B cell (primary cell): ENCODE results near the gene PTPRQ. TPM values are rescaled to one million over a fixed set of nuclear protein-coding genes. Genes with fewer than 3 reads are reported as not detected.

ENCODE experiments used
- ATAC-seq: fragments of 200-7000 bp; cut with Tn5 transposase; one replicate; pipeline ENCODE4 v1.10.0; 2021; ENCODE audit warnings: low read depth, mild to moderate bottlenecking, moderate number of reproducible peaks, moderate library complexity
- CTCF ChIA-PET: fragments of 350-600 bp; sonication (Branson Sonifier 250); formaldehyde crosslinking; loops from one replicate; lab custom pipeline; 2021; ENCODE audit warnings: antibody characterized with exemption, inconsistent platforms; lab: Charles Lee
- POLR2A ChIA-PET: fragments of 350-600 bp; sonication (Branson Sonifier 250); formaldehyde crosslinking; loops from one replicate; lab custom pipeline; 2021; ENCODE audit warnings: antibody characterized with exemption; lab: Charles Lee
- DNase-seq: peaks from one replicate; pipeline ENCODE4 v3.0.0; 2013
- H2AFZ ChIP-seq: 2 replicates; pipeline ENCODE4 v1.6.1; 2012; ENCODE audit warnings: mild to moderate bottlenecking, low read depth, low read length; ENCODE audit not compliant: insufficient read depth, poor library complexity, severe bottlenecking
- H3K27ac ChIP-seq, 2 donors: 1 replicate in 1 of 2; 2 replicates in 1 of 2; pipeline ENCODE4 v1.5.1; 2012 to 2013; ENCODE audit warnings: low read length in 2 of 2, mild to moderate bottlenecking in 2 of 2, moderate library complexity in 1 of 2
- H3K27me3 ChIP-seq, 4 experiments: fragments of 200-600 bp in 1 of 4; sonication (generic) in 1 of 4; replicated peaks in 1 of 4; 1 replicate in 2 of 4; 2 replicates in 2 of 4; pipeline versions ENCODE4 v1.6.1 to v1.7.0; 2013 to 2016; ENCODE audit warnings: low read length in 3 of 4, mild to moderate bottlenecking in 2 of 4, mixed read lengths in 1 of 4, moderate library complexity in 1 of 4; ENCODE audit not compliant: insufficient read depth in 4 of 4, control insufficient read depth in 3 of 4; ENCODE audit errors: control extremely low read depth in 1 of 4
- H3K36me3 ChIP-seq, 2 experiments: replicated peaks in 1 of 2; 1 replicate in 1 of 2; 2 replicates in 1 of 2; pipeline versions ENCODE4 v1.6.1 to v1.7.1; 2013; ENCODE audit warnings: low read length in 1 of 2; ENCODE audit not compliant: insufficient read depth in 2 of 2, control insufficient read depth in 1 of 2; ENCODE audit errors: control extremely low read depth in 1 of 2, extremely low read depth in 1 of 2
- H3K4me1 ChIP-seq, 2 donors: fragments of 200-600 bp in 1 of 2; sonication (generic) in 1 of 2; 1 replicate in 1 of 2; 2 replicates in 1 of 2; pipeline versions ENCODE4 v1.5.1 to v1.6.1; 2013 to 2017; ENCODE audit warnings: low read length in 2 of 2; ENCODE audit not compliant: control insufficient read depth in 2 of 2, insufficient read depth in 2 of 2
- H3K4me2 ChIP-seq: replicated peaks from 2 replicates; pipeline ENCODE3; 2012; ENCODE audit warnings: mild to moderate bottlenecking, low read depth, low read length; ENCODE audit not compliant: poor library complexity, severe bottlenecking
- H3K4me3 ChIP-seq, 5 experiments: fragments of 200-600 bp in 1 of 5; sonication (generic) in 1 of 5; 1 replicate in 3 of 5; 2 replicates in 2 of 5; pipeline versions ENCODE4 v1.5.1 to v1.7.0; 2011 to 2016; ENCODE audit warnings: low read length in 4 of 5, mild to moderate bottlenecking in 4 of 5, low read depth in 2 of 5, control low read depth in 1 of 5, moderate library complexity in 1 of 5; ENCODE audit not compliant: insufficient read depth in 1 of 5; ENCODE audit errors: control extremely low read depth in 1 of 5, extremely low read depth in 1 of 5
- H3K79me2 ChIP-seq: fragments of 200-600 bp; sonication (generic); one replicate; pipeline ENCODE4 v1.6.0; 2016; ENCODE audit warnings: low read length; ENCODE audit not compliant: control insufficient read depth, insufficient read depth
- H3K9ac ChIP-seq: fragments of 200-600 bp; sonication (generic); 2 replicates; pipeline ENCODE4 v1.6.1; 2017; ENCODE audit warnings: mild to moderate bottlenecking, low read length, moderate library complexity
- H3K9me3 ChIP-seq, 3 donors: one replicate each; pipeline versions ENCODE4 v1.6.1 to v1.7.1; 2013; ENCODE audit warnings: low read length in 2 of 3; ENCODE audit not compliant: control insufficient read depth in 2 of 3, insufficient read depth in 1 of 3; ENCODE audit errors: control extremely low read depth in 1 of 3
- H4K20me1 ChIP-seq: 2 replicates; pipeline ENCODE4 v1.6.0; 2012; ENCODE audit warnings: mild to moderate bottlenecking, low read length; ENCODE audit not compliant: insufficient read depth, control insufficient read depth, poor library complexity, severe bottlenecking
- H3K27ac Mint-ChIP-seq: one replicate; pipeline ENCODE4 v1.8.0; 2021; ENCODE audit warnings: mixed read lengths
- H3K27me3 Mint-ChIP-seq: one replicate; pipeline ENCODE4 v1.8.0; 2021; ENCODE audit warnings: mixed read lengths
- H3K4me1 Mint-ChIP-seq: one replicate; pipeline ENCODE4 v1.8.0; 2021; ENCODE audit warnings: mixed read lengths
- H3K4me3 Mint-ChIP-seq: one replicate; pipeline ENCODE4 v1.8.0; 2021; ENCODE audit warnings: mixed read lengths
- H3K9me3 Mint-ChIP-seq: one replicate; pipeline ENCODE4 v1.8.0; 2022; ENCODE audit warnings: mixed read lengths; ENCODE audit not compliant: insufficient read depth
- CTCF ChIP-seq: fragments of 200-600 bp; IDR thresholded peaks from one replicate; pipeline ENCODE4 v1.8.0; 2022; ENCODE audit warnings: antibody characterized with exemption, mild to moderate bottlenecking
- EZH2 ChIP-seq: IDR thresholded peaks from 2 replicates; pipeline ENCODE4 v1.6.1; 2012; ENCODE audit warnings: borderline replicate concordance, low read depth, mild to moderate bottlenecking, moderate library complexity, low read length; ENCODE audit not compliant: insufficient read depth, poor library complexity, severe bottlenecking
- WGBS: methylation state at CpG from one replicate; pipeline ENCODE4 v1.1.5; 2013; ENCODE audit warnings: missing lambda C conversion rate; ENCODE audit not compliant: insufficient coverage; 5-methylcytosine and 5-hydroxymethylcytosine counted together
- intact Hi-C: fragments of 100-400 bp; cut with micrococcal nuclease; formaldehyde crosslinking; loops from one replicate; pipeline ENCODE4 v1.10.0; 2022
- polyA plus RNA-seq: library from polyadenylated mRNA; depleted of rRNA; stranded (reverse); fragments of >200 nt; gene quantifications from 2 replicates; pipeline ENCODE4 v1.2.3, GENCODE V29; 2012
- total RNA-seq, 2 donors: library from RNA; stranded (reverse); fragments of 120-200 nt in 1 of 2; gene quantifications; 1 replicate in 1 of 2; 2 replicates in 1 of 2; pipeline versions ENCODE4 v1.2.3 to v1.2.4, GENCODE V29; 2013 to 2022

Gene PTPRQ
- total and polyA plus RNA-seq, 2 donors (not counting 1 experiment from before 2014, with no cell fraction given), result not detected

GRCh38 chr12:80567401-80567800, 123.4 kb downstream of the PTPRQ start:
- H3K27ac Mint-ChIP-seq, result no peak overlapping the region
- Histone ChIP-seq H3K9me3 (no peaks in the 10 kb centered on the region), H3K27ac (no peak overlapping the region), H3K36me3 (no peaks in the 10 kb centered on the region), H3K4me2 (no peak overlapping the region), H2AFZ (no peak overlapping the region), H3K4me1 (no peaks in the 10 kb centered on the region), H4K20me1 (no peaks in the 10 kb centered on the region), H3K4me3 (no peak overlapping the region), H3K9ac (no peak overlapping the region), H3K27me3 (no peaks in the 10 kb centered on the region), H3K79me2 (no peaks in the 10 kb centered on the region)
- H3K4me3 Mint-ChIP-seq, result no peak overlapping the region
- no peaks in the 10 kb centered on the region for H3K27me3 Mint-ChIP-seq
- ChIA-PET CTCF (no interaction called here), POLR2A (no interaction called here)
- DNase-seq (no peak), ATAC-seq (no peak)
- H3K4me1 Mint-ChIP-seq, result no peaks in the 10 kb centered on the region
- TF ChIP-seq CTCF, result no peak
- no peak for TF ChIP-seq EZH2
- peaks cover 5% of the 10 kb centered on the region for H3K9me3 Mint-ChIP-seq
- intact Hi-C loops, result no loop called here

- no peak for DNase-seq
- Histone ChIP-seq H3K9ac (no peak overlapping the region), H4K20me1 (no peaks in the 10 kb centered on the region), H3K79me2 (no peaks in the 10 kb centered on the region), H3K27me3 (no peaks in the 10 kb centered on the region), H3K36me3 (no peaks in the 10 kb centered on the region), H3K27ac (no peak overlapping the region), H3K4me3 (no peak overlapping the region), H2AFZ (no peak overlapping the region), H3K4me1 (no peaks in the 10 kb centered on the region), H3K4me2 (no peak overlapping the region), H3K9me3 (peaks cover 0 to 3% (median 0%) of the 10 kb centered on the region in 3 donors)
- Mint-ChIP-seq H3K27ac (no peak overlapping the region), H3K4me1 (no peaks in the 10 kb centered on the region), H3K9me3 (no peaks in the 10 kb centered on the region), H3K27me3 (no peaks in the 10 kb centered on the region), H3K4me3 (no peak overlapping the region)
- ChIA-PET CTCF (no interaction called here), POLR2A (no interaction called here)
- WGBS, result no CpG with 5 or more reads among the region's 3 CpGs
- ATAC-seq, result no peak
- intact Hi-C loops, result no loop called here
- TF ChIP-seq EZH2 (no peak), CTCF (no peak)
Measured at GRCh38 chr12:80576641-80577418, 132.8 kb downstream of the PTPRQ start.
